NCI-H1092 treated with DMSO at 0.1 percent for 48 hours (cell line): ENCODE results near the gene PLCH1.

ENCODE experiments used
- DNase-seq: peaks from one replicate; lab custom pipeline; 2025; lab: John Stamatoyannopoulos, UW

The PLCH1 gene

DNA sequence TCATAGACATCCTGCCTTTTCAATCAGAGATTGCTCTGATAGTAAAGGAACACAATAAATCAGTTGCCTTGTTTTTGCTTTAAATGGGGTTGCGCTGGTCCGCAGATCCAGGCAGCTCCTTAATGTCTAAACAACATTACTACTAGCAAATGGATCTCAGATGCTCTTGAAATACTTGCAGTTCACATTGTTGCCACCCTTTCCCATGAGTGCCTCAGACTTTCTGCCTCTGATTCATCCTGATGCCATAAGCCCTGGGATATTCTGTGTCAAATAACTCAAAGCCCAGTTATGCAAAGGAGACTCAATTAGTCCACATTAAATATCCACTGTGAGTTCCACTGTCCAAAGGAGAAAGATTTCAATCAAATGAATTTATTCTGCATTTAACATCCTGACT, 196.7 kb downstream of the PLCH1 start:
- DNase-seq: no peak

DNA sequence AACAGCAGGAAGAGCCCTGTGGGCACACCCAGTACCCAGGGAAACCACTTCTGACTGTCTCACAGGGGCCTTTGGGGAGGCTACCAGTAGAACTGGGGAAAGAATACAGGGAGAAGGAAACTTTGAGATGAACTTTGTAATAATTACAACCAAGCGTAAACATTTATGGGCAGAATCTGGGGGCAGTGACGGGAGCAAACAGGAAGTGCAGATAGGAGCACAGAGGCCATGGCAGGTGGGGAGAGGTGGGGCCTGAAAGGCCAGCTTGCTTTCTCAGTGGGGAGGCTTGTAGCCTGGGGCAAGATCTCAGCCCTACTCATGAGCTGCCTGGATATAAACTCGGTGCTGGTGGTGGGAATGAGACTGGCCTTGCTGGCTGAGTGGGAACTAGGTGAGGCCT, 209.8 kb downstream of the PLCH1 start:
- DNase-seq: no peak

DNA sequence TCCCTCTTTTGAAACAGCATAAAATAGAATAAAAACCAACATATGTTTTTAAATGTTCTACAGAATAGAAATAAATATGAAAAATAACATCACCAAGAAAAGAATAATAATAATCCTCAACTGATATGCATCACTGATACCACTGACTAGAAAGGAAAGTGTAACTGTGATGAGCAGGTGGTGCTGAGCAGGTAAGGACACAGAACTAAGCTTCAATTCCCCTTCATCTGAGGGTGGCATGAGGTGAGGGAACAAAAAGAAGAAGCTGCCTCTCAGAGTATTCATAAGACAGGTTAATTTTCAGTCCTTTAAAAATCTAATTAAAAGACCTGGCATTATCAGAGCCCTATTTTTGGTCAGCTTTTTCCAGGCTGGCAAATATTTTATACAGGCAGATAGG, 216.3 kb downstream of the PLCH1 start:
- DNase-seq: no peak

DNA sequence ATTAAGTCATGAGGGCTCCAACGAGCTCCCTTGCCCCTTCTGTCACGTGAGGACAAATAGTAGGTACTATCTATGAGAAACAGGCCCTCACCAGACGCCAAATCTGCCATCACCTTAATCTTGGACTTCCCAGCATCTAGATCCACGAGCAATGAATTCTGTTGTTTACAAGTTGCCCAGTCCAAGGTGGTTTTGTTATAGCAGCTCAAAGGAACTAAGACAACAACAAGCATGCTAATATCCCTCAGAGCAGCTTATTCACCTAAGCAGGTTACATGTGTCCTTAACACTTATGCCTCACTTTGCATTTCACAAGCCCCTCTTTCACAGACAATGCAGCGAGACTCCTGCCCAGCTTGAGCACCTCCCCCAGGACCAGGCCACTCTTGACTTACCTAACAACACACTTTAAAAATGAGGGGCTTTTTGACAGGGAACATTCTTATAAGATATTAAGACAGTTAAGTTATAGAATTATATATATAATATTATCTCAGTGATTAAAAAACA, 219.5 kb downstream of the PLCH1 start:
- no peak for DNase-seq

DNA sequence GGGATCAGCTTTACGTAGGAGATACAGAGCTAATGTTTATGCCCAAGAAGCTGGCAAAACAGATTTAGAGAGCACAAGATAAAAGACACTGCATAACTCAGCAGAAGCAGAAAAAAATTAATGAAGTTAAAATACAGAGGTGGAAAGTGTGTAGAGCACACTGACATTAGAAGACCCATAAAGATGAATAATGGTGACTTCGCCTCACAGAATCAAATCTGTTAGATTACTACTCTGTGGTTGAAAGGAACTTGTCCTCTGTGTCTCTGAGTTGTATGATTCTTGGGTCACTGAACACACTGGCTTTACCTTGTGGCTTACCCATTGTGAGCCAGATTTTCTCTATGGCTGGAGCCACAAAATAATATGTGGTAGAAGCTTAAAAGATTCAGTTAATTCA, 224.4 kb downstream of the PLCH1 start:
- DNase-seq: no peak

DNA sequence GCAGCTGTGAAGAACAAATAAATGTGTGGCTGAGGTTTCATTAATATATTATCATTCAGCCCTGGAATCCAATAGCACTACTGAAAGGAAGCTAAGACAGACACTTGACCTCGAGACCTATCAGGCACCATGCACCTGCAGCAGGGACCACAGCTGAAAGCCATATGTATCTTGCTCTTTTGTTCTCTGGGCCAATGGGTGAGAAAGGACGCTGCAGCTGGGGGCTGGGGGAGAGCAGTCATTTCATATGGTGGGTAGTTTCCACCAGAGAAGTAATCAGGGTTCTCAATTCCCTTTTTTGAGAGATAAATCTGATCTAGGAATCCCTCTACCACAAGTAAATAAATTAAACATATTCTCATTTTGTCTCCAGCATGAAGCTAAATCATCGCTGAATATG, 225.8 kb downstream of the PLCH1 start:
- DNase-seq: no peak

DNA sequence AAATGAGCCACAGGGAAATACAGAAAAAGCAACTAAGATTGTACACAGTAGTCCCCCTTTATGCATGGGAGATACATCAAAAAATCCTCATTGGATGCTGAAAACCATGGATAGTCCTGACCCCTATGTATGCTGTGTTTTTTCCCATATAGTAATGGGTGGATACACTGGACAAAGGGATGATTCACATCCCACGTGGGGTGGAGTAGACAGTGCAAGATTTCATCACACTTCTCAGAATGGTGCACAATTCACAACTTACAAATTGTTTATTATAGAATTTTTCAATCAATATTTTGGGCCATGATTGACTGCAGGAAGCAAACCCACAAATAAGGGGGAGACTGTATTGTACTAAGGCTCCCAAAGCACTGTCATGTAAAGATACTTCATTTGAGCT, 227.0 kb downstream of the PLCH1 start:
- no peak for DNase-seq

DNA sequence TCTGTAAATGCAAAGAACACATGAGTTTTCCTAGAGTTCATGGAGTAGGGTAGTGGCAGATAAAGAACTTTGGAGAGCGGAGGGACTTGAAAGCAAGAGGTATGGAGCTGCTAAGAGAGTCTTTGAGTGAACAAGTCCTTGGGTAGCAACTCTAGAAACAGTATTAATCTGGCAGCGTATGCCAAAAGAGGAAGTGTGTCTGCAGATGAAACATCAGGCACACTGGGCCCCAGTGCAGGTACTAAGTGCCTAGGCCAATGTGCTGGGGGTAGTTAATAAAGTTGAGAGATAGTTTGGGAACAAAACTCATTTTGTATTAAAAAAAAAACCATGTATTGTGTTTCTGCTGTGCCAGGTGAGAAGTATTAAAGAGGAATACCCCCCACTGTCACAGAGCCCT, 228.4 kb downstream of the PLCH1 start:
- no peak for DNase-seq

DNA sequence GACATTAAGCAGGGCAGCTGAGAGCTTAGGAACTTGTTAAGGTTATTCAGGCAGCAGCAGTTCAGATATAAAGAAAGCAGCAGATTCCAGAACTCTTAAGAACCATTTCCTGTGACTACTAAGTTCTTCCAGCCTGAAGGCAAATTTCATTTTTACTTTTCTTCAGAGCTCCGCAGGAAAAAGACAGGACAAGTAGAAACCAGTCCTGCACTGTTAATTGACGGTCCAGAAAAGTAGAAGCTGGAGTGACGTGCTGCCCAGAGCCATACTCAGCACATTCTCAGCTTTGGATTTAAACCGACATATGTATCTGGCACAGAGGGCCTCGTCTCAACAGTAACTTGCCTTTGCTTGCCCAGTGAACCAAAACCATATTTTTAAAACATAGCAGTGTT, 232.0 kb downstream of the PLCH1 start:
- no peak for DNase-seq

DNA sequence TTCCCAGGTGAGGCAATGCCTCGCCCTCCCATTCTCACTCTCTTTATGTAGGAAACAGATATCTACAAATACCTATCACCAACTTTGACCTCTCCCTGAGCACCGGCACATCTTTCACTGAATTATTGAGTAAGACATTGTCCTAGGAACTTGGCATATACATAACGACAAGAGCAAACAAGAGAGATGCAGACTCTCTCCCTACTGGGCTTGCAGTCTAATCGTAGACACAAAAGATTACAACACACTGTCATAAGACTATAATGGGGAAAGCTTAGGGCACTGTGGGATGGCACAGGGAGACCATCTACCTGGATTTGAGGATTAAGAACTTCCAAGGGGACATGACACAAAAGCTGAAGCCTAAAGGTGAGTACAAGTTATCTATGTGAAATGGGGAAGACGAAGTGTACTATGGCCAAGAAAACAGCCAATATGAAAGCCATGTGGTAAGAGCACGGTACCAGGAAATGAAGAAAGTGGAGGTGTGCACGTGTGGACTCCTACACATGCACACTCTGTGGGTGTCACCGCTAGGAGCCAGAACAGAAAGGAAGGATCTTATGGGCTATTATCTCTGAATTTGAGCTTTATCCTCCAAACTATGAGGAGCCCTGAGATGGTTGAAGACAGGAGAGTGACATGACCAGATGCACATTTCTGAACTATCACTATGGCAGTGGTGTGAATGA, 232.6 kb downstream of the PLCH1 start:
- DNase-seq: no peak

DNA sequence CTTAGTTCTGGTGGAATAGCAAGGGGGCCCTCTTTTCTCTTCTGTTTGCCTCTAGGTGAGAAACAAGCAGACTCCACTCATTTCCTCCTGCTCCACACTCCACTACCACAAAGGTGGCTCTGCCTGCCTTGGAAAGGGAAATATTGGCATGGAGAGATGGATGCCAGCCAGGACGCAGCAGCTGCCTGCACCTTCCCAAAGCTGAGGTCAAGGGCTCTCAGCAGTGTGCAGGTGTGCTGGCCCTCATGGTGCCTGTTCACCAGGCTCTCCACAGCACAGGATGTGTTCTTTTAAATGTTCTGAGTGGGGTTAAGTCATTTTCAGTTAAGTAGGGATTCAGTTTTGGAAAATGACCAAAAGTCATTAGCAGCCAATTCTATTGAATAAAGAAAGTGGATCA, 240.2 kb downstream of the PLCH1 start:
- peak; percentile 90 for DNase-seq

DNA sequence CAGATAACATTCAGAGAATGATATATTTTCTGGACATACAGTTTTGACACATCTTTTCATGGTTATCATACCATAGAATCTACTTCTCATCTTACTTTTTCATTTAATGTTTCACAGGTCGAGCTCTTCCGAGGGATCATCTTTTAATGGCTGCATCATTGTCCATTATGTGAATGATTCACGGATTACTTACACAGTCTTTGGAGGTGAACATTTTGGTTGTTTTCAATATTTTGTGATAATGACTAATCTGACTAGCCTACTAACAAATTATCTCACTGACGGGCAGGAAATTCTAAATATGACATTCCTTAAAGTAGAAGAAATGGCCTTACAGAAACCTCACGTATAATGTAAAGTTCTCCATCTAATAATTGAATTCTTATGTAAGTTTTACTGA, 242.2 kb downstream of the PLCH1 start:
- DNase-seq: no peak

DNA sequence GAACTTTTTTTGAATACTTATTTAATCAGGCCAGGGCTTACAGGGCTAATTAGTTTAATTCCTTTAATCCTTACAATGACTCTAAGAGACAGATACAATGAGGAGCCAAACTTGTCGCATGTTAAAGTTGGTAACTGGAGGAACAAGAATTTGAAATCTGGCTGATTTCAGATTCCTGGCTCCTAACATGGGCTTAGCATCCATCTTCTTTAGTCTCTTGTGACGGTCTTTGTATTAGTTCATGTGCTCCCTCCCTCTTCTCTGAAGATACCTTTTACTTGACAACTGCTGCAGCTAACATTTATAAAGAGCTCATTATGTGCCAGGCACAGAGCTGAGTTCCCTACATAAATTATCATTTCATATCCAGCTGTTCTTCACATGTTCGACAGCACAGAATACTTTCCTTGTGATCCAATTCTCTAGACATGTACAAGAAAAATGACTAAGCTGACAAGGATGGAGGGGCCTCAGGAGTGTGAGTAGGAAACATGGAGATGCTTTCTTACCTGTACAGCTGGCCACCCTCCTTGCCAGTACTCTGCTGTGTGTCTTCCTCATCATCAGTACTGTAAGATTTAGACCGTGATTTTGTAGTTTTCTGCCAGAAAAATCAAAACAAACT, 244.6 kb downstream of the PLCH1 start:
- DNase-seq: no peak

DNA sequence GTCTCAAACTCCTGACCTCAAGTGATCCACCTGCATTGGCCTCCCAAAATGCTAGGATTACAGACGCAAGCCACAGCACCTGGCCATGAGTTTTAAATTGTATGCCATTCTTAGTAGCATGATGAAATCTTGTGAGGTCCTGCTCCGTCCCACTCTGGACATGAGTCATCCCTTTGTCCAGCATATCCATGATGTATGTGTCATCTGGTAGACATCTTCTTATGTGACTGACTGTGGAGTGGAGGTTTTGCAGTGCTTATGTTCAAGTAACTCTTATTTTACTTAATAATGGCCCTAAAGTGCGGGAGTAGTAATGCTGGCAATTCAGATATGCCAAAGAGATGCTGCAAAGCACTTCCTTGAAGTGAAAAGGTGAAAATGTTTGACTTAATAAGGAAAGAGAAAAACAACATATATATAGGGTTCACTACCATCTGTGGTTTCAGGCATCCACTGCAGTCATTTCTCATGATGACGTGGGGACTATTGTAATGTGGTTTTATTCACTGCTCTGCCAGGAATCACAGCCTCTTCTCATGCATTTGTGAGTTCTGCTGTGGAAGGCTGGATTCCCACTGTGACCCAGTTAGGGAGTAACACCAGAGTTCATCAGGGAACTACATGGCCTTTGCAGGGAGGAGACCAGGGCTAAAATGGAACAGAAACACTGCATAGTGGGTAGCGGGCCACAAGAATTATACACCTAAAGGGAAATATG, 246.8 kb downstream of the PLCH1 start:
- no peak for DNase-seq

DNA sequence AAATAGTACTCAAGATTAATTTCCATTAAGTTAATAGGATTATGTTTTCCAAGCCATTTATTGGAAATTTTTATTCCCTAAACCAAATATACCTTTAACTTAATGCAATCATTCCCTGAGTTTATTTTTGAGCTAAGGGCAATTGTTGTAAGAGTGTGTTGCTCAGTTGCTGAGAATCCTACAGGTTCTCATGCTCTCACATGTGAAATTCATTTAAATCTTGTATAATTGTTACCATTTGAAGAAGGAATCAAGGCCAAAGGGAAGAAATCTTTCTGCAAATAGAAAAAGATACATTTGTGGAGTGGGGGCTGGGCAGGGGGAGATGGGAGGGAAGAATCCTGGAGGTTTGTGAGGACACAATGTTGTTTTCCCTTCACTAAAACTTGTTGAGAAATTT, 248.7 kb downstream of the PLCH1 start:
- no peak for DNase-seq

DNA sequence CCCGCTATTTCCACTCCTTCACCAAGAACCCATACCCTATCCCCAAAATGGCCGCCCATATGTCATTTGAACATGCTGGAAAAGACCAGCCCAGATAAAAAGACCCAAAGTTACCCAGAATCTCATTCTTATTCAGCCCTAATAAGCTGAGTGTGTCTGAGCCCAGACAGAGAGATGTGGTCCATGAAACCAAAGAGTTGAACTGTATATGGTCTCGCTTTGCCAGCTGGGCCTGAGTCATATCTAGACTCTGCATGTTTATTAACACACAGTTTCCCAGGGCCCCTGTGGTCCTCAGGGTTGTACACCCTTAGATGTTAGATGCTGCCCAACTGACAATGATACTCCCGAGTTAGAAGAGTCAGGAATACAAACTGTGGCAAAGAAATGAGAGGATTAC, 249.5 kb downstream of the PLCH1 start:
- DNase-seq: no peak

DNA sequence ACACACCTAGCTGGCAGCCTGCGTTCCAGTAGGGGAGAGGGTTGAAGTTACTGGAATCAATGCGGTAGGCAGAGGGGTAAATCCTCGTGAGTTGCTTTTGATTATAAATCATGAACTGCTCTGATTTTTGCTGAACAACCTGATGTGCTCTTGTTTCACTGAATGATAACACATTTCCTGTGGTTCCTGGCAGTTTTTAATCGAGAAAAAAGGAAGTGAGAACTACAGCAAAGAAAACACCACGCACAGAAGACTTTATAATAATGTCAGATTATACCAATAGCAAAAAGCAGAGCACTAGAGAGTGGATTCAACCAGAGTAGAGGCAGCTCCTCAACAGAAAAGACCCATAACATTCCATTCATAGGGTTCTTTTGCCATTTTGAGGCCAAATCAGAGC, 250.5 kb downstream of the PLCH1 start:
- no peak for DNase-seq

DNA sequence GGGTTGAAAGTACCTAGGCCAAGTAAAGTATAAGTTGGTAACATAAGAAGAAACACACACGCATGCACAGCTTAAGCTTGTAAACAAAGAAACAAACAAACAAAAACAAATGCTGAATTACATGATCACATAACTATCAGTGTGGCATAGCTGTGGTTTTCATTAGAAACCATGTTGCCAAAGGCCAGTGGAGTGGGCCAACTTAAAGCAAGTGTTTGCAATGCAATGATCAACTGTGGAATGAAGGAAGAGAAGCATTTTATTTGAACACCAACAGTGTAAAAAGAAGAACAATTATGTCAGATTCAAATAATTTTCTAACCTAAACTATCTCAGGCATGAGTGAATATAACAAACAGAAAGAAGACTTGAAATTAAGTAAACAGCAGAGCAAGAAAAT, 252.0 kb downstream of the PLCH1 start:
- DNase-seq: no peak

DNA sequence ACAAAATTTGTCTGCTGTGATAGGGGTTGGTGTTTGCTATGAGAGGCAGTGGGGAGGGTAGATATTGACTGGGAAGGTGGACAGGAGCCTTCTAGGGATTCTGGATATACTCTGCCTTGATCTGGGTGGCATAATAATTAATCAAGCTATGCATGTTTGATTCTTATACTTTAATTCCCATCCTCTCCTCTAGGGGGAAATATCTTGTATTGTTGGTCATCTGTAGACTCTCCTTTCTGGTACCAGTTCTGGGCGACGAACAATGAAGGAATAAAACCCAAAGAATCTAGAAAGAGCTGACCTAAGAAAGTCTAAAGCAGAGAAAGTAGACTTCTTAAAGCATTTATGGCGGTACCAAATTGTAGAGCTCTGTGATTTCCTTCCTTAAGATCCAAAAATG, 253.2 kb downstream of the PLCH1 start:
- no peak for DNase-seq

DNA sequence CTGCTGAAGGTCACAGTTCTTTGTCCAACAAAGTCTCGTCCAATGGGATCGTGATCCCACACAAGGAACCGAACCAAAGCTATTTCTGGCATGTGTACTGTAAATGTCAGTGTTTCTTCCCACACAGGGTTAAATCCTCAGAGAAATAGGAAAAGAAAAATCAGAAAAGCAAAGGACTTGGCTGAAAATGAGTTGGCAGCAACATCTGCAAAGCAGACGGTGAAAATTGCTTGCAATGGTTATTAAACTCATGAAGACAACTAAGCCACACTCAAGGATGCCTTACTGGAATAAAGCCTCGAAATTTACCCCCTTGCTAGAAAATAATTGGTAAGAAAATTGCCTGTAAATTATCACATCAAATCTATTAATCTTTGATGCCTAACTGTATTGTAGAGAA, 256.2 kb downstream of the PLCH1 start:
- DNase-seq: no peak

DNA sequence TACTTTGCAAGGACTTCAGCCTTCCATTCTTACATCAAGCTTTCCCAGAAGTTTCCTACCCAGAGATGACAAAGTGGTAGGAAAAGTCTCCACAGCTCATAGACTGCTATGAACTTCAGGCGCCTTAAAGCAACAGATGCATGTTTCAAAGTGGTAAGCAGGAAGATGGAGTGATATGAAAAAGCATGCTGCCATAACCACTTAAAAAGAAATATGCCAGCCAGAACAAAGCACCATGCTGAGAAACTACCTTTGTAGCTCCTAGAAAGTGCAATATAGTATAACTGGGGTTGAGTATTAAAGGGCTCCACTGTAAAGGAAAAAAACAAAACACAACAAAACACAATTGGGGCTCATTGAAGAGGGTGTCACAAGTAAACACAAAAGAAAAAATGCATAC, 259.0 kb downstream of the PLCH1 start:
- no peak for DNase-seq

DNA sequence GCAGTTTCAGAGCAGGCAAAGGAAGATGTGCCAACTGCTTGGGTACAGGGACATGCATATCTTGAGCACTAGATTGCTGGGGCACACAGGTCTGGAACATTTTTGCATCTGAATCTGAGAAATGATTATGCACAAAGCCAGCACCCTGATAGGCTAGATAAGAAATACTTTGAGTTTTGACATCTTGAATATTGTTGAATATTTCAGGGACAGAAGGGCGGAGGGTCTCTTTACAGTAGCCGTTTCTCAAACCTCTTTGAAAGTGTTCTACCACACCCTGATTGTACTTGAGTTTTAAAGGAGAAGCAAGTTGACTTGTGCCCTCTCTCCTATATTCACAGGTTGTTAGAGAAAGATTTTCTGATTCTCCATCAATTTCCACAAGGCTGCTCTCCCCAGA, 263.3 kb downstream of the PLCH1 start:
- DNase-seq: no peak

DNA sequence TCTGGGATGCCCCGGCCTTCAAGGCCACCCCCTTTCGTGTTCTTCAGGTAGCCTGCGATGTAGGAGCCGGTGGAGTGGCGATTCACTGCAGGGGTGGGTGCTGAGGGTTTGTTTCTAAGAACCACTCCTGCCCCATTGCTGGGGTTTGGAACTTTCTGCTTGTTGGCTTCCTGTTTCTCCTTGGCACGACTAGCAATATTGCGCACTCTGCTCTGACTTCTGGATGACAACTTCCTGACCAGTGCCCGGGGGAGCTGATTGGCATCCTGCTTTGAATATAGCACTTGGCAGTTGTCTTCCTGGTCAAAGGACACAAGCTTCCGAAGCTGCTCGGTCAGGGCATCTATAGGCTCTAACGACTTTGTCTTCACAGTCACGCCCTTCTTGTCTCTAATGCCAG, 263.8 kb downstream of the PLCH1 start:
- DNase-seq: no peak
